Coronary artery (tissue), 2 donors: ENCODE results near the gene TMEM116.

Source experiments
- DNase-seq: peaks from one replicate; pipeline ENCODE4 v3.0.0-alpha.2; 2017; ENCODE audit warnings: low spot score
- H3K27ac ChIP-seq, 2 donors: fragments of 200-600 bp; sonication (generic); one replicate each; pipeline ENCODE4 v1.5.1; 2016 to 2019
- H3K4me3 ChIP-seq: fragments of 200-600 bp; sonication (generic); 2 replicates; pipeline ENCODE4 v1.5.1; 2016; ENCODE audit warnings: mild to moderate bottlenecking, moderate library complexity
- CTCF ChIP-seq: fragments of 200-600 bp; sonication (generic); IDR thresholded peaks from one replicate; pipeline ENCODE4 v1.5.1; 2019; ENCODE audit warnings: antibody characterized with exemption

Gene TMEM116

GRCh38 chr12:111943929-111944328 lies 69.0 kb downstream of the TMEM116 start:
- no peak for DNase-seq
- TF ChIP-seq CTCF: no peak
- Histone ChIP-seq H3K4me3 (no peak overlapping the region), H3K27ac (no peak overlapping the region)

- no peak overlapping the region for H3K4me3 ChIP-seq
- no peak overlapping the region for H3K27ac ChIP-seq
- TF ChIP-seq CTCF: no peak
- no peak for DNase-seq
These were observed 70.4 kb downstream of the TMEM116 start for GRCh38 chr12:111942557-111942956.

- peak overlapping the region; percentile 77 to 87 for H3K27ac ChIP-seq
These were observed 75.5 kb downstream of the TMEM116 start for GRCh38 chr12:111937429-111937828.

GRCh38 chr12:111936869-111937268 lies 76.1 kb downstream of the TMEM116 start:
- H3K27ac ChIP-seq: peak overlapping the region; percentile 77 to 87
- DNase-seq: no peak
- TF ChIP-seq CTCF: no peak
- peak overlapping the region; percentile 22 for H3K4me3 ChIP-seq

More at GRCh38 chr12:111937429-111937828, 75.5 kb downstream of the TMEM116 start:
- H3K4me3 ChIP-seq: peak overlapping the region; percentile 22
- no peak for DNase-seq
- no peak for TF ChIP-seq CTCF

GRCh38 chr12:111932241-111932640 lies 80.7 kb downstream of the TMEM116 start:
- no peak for TF ChIP-seq CTCF
- no peak overlapping the region for H3K27ac ChIP-seq
- no peak overlapping the region for H3K4me3 ChIP-seq
- DNase-seq: no peak

GRCh38 chr12:111927346-111927745 lies 85.6 kb downstream of the TMEM116 start:
- TF ChIP-seq CTCF: no peak
- Histone ChIP-seq H3K4me3 (no peak overlapping the region), H3K27ac (no peak overlapping the region)
- DNase-seq: no peak

- no peak overlapping the region for H3K27ac ChIP-seq
- TF ChIP-seq CTCF: no peak
- no peak overlapping the region for H3K4me3 ChIP-seq
- DNase-seq: no peak
These were observed 86.3 kb downstream of the TMEM116 start for GRCh38 chr12:111926631-111927030.
